GM12873 (cell line): ENCODE results near the gene PRKCE.

Source experiments
- TF ChIP-seq, protein P1 (sequence below): IDR thresholded peaks from 2 replicates; pipeline ENCODE4 v1.5.1; 2012; ENCODE audit warnings: low read depth, mild to moderate bottlenecking, moderate library complexity, low read length, control low read depth; ENCODE audit not compliant: insufficient read depth; ENCODE audit errors: missing control alignments

Gene PRKCE

DNA sequence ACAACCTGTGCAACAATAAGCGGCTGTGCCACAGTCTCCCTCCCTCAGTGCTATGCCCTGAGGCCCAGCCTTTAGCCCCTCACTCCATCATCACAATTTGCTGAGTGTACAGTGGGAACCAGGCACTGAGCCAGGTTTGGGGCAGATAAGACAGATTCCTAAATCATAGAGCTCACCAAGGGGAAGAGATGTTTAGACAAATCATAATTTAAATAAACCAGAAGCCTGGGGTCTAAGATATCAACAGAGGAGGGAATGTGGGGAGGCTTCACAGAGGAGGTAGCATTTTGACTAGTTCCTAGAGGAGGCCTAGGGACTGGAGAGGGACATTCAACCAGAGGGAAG lies 506.5 kb downstream of the PRKCE start:
- TF ChIP-seq, protein P1, sequence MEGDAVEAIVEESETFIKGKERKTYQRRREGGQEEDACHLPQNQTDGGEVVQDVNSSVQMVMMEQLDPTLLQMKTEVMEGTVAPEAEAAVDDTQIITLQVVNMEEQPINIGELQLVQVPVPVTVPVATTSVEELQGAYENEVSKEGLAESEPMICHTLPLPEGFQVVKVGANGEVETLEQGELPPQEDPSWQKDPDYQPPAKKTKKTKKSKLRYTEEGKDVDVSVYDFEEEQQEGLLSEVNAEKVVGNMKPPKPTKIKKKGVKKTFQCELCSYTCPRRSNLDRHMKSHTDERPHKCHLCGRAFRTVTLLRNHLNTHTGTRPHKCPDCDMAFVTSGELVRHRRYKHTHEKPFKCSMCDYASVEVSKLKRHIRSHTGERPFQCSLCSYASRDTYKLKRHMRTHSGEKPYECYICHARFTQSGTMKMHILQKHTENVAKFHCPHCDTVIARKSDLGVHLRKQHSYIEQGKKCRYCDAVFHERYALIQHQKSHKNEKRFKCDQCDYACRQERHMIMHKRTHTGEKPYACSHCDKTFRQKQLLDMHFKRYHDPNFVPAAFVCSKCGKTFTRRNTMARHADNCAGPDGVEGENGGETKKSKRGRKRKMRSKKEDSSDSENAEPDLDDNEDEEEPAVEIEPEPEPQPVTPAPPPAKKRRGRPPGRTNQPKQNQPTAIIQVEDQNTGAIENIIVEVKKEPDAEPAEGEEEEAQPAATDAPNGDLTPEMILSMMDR = no peak

DNA sequence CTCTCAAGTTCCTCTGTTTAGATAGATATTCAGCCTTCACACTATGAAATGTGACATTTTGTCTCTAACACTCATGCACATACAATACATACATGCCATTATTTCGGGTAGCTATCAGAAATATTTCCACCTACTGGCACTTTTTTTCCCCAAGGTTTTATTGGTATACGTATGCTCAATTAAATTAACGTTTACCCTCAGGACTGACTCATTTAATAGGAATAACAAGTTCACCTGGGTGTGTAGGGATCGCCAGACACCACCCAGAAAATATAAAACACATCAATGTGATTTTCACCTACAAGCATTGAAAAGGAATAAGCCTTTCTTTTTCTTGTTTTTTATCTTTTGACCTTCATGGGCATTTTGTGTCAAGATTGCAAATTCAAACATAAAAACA lies 507.2 kb downstream of the PRKCE start:
- TF ChIP-seq, protein P1 = no peak

DNA sequence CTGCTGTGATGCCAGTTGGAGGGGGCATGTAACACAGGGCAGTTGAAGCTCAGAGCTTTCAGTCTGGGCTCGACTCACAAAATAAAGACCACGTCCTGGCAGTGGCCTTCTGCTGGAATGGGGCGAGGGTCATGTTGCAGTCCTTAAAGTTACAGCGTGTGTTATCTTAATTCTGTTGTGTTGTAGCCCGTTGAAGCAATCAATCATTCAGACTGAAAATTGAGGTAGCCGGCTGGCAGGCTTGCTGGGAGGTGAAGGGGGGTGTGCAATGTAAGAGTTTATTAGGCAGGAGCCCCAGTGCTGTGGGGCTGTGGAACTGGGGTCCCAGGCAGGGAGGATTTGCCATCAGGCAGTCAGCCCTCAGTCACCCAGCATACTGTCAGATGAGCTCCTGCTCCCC lies 508.9 kb downstream of the PRKCE start:
- TF ChIP-seq, protein P1 = no peak

DNA sequence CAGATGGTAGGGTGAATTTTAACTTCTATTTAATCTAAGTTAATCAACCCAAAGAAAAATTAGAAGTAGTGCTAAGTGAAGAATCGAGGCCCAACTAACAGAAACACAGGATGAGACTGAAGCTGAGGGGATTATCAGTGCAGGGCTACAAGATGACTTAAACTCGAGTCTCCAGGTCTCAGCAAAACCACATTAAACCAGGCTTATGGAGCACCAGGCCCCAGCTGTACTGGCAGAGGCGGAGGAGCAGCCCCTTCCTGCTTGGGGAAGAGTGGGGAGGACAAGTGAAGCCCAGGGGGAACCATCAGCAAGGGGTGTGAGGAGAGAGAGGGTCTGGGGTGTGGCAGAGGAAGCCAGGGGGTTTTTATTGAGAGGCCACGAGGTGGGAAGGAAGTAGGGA lies 509.8 kb downstream of the PRKCE start:
- TF ChIP-seq, protein P1 = no peak

DNA sequence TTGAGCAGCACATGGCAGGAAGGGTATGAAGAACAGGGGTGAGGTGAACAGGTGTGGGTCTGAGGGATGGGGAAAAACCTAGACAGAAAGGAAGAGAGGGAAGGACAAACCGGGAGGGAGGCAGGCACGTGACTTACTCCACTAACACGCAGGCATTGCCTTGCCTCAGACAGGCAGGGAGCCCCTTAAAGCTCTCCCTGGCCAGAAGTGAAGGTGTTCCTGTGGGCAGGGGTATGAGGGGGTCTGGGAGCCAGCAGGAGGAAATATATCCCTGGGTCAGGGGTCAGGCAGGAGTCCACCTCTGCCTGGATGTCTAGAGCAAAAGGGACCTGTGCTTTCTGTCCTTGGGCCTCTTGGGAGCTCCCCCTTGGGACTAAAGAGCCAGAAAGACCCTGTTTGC lies 510.4 kb downstream of the PRKCE start:
- TF ChIP-seq, protein P1 = no peak

DNA sequence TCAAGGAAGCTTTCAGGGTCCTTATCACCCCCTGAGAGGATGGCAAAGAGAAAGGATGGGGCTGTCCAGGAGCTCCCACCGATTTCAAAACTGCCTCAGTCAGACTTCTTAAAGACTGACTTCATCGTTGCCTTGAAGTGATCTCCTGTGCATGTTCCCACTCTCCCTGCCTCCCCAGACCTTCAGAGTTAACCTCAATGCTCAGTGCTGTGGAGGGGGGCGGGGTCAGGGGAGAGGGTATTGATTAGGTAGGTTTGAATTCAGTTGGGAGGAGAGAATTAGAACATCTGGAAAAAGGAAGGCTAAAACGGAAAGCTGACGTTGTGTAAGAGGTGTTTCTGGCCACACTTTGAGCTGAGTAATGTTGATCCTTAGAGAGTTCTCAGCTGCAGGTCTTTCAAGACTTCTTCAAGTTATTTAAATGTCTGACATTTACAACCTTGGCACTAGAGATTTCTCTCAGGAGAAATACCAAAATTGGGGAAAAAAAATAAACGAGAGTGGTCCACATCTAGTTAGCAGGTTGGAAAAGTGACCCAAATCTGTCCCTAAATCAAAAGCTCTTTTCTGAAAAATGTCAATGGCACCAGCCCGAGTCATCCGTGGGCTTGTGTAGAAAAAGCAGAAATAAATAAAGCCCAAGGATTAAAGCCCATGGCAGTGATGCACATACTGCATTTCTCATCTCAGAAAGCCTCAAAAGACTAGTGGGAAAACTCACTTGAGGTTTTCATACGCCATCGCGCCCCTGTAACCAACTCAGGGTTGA lies 511.0 kb downstream of the PRKCE start:
- TF ChIP-seq, protein P1 = no peak

DNA sequence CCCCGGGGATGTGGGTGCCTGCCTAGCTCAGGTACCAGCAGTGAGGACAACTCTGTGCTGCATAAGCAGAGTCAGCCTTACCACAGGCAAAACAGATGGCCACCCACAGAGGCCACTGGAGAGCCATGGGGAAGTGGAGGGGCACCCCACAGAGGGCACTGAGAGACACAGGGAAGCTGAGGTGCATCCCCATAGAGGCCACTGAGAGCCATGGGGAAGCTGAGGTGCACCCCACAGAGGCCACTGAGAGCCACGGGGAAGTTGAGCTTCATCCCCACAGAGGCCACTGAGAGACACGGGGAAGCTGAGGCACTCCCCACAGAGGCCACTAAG lies 511.6 kb downstream of the PRKCE start:
- TF ChIP-seq, protein P1 = no peak
